ENCODE data around the gene RAB23. TPM values are rescaled to one million over a fixed set of nuclear protein-coding genes. Genes with fewer than 3 reads are reported as not detected.

RAB23 gene
- 14.4 and 19.5 TPM in 2 replicates for total RNA-seq

DNA sequence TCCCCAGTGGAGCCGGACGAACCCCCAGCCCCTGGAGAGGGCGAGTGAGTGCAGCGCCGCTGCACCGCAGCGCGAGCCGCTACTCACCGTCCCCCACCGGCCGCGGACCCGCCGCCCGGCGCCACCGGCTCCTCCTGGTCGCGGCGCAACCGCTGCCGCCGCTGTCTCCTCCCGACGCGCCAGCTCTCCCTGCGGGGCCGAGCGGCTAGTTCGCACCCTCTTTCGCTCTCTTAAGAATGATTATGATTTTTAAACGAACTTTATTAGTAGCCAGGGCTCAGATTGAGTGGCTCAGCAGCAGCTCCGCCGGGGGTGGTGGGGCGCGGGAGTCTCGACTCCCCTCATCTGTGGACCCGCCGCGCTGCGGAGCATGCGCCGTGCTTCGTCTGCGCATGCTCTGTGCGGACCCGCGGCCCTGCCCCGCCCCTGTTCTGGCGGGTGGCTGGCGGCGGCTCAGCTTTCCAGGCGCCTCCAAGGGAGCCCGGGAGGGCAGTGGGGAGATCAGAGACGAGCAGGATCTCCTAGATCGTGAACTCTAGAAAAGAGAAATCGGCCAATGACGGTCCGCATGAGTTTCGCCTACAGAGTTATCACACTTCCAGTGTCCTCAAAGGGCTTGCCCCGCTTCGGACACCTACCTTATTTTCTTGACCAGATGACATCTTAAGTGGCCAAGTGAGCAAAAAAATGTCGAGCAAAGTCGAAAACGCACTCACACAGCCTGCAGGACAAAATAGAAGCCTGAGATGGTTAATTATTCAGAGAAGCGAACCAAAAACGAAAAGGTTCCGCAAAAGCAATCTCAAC, at the start of gene RAB23:
TSS of gene RAB23 (minus strand) at position 372 of the 807 bp plus-strand sequence. CDS start 11,927 bp downstream, outside the sequence.

GRCh38 chr6:57172136-57173055, 49.7 kb downstream of the RAB23 start, which contains the start of gene BAG2:
BAG2 (plus strand) TSS chr6:57172326; CDS start chr6:57172698, 372 bp downstream.

Other genes with a start within 250 kb of the RAB23 start
- 4.2 and 6.9 TPM in 2 replicates for gene KIAA1586, start 175.6 kb downstream of the RAB23 start, total RNA-seq
- gene ZNF451, start 132.1 kb downstream of the RAB23 start, total RNA-seq = 15.5 and 18.0 TPM in 2 replicates
- 13.1 and 15.0 TPM in 2 replicates for gene BAG2, start 50.0 kb downstream of the RAB23 start, total RNA-seq
- 30.3 and 44.2 TPM in 2 replicates for gene PRIM2, start 95.3 kb upstream of the RAB23 start, total RNA-seq